HK-2 (cell line): ENCODE data around the gene UNC45A.

Experiments used
- DNase-seq: peaks from one replicate; pipeline ENCODE4 v3.0.0-alpha.2; 2018; ENCODE audit not compliant: unreplicated experiment

The UNC45A gene

DNA sequence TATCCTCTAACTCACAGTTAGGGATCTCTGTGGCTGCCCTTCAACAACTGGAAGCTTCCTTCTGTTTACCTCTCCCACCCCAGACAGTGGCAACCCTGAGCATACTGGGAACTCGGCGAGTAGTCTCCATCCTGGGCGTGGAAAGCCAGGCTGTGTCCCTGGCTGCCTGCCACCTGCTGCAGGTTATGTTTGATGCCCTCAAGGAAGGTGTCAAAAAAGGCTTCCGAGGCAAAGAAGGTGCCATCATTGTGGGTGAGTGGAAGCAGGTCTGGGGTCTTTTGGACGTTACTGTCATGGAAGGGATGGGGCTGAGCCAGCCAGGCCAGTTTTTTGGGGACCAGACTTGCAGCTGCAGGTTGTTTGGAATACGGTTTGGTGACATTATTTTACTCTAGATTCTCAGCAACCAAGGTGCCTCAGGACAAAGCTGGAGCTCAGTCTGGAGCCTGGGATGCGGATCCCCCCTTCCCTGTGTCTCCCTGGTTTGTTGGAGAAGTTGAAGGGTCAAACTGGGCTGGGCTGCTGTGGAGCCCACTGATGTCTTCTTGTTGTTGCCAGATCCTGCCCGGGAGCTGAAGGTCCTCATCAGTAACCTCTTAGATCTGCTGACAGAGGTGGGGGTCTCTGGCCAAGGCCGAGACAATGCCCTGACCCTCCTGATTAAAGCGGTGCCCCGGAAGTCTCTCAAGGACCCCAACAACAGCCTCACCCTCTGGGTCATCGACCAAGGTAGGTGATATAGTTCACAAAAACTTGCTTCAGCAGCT is 7.5 kb downstream of the UNC45A start:
- DNase-seq: no peak

DNA sequence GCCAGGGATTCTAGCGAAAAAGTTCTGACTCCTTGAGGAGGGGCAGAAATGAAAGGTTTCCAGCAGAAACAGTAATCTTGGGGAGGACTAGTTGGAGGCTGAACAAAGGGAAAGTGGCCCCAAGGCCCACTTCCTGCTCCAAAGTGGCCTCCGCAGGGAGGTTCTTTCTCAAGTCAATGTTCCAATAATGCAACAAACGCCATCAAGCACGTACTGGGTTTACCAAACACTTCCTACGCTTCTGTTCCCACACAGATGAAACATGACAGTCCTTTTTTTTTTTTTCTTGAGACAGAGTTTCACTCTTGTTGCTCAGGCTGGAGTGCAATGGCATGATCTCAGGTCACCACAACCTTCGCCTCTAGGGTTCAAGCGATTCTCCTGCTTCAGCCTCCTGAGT is 10.0 kb downstream of the UNC45A start:
- DNase-seq: no peak

DNA sequence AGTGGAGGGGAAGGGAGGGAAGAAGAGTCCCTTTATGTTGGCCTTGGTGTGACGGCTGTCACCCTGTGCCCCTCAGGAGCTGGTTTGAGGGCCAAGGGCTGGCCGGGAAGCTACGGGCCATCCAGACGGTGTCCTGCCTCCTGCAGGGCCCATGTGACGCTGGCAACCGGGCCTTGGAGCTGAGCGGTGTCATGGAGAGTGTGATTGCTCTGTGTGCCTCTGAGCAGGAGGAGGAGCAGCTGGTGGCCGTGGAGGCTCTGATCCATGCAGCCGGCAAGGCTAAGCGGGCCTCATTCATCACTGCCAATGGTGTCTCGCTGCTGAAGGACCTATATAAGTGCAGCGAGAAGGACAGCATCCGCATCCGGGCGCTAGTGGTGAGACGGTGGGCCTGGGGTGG is 11.5 kb downstream of the UNC45A start:
- no peak for DNase-seq

DNA sequence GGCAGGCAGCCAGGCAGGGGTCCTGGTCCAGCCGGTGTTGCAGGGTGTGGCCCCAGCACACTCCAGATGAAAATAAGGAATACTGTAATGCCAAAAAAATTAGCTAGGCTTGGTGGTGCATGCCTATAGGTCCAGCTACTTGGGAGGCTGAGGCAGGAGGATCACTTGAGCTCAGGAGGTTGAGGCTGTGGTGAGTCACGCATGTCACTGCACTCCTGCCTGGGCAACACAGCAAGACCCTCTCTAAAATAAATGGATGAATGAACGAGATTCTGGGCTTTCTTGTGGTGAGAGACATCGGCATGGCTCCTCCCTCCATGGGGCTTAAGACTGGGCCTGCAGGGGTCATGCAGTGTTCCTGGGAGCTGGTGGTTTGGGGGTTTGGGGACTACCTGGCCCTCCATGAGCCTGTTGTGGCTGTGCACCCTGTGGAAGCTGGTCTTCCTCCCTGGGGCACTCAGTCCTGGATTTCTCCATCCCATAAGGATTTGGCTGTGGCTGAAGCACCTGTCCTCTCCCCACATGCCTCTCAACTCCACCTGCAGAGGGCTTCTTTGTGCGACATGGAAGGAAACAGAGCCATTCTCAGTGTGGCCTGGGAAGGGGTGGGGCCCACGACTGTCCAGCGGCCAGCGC is 12.0 kb downstream of the UNC45A start:
- no peak for DNase-seq

DNA sequence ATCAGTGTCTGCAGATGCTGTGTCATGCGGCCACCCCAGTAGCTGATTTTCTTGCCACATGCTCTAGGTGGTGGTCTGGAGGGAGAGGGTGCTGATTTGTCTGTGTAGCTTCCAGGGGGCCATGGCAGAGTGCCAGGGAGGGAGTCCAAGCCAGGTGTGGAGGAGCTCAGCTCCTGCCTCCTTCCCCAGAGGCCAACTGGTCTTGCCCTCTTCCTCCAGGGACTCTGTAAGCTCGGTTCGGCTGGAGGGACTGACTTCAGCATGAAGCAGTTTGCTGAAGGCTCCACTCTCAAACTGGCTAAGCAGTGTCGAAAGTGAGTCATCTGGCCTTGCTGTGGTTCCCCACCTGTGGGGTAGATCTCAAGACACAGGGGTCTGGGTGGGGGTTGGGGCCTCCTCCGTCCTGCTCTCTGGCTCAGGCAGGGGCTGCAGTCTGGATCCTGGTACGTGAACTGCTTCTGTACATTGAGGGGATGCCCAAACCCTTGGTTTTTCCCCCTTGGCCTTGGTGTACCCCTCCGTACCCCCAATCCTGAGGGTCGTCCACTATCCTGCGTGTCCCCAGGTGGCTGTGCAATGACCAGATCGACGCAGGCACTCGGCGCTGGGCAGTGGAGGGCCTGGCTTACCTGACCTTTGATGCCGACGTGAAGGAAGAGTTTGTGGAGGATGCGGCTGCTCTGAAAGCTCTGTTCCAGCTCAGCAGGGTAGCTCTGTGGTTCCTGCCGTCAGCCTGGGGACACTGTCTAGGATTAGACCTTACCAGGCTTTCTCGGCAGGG is 12.7 kb downstream of the UNC45A start:
- DNase-seq: no peak

DNA sequence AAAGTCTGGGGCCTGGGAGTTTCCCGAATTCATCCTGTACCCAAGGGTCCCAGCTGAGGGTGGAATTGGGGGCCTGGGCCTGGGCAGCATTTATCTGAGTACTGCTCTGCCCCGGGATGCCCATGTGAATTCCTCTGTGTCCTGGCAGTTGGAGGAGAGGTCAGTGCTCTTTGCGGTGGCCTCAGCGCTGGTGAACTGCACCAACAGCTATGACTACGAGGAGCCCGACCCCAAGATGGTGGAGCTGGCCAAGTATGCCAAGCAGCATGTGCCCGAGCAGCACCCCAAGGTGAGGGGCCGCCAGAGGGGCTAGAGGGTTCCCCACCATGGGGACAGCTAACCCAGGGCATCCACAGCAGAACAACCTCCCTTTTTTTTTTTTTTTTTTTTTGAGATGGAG is 13.4 kb downstream of the UNC45A start:
- DNase-seq: no peak

DNA sequence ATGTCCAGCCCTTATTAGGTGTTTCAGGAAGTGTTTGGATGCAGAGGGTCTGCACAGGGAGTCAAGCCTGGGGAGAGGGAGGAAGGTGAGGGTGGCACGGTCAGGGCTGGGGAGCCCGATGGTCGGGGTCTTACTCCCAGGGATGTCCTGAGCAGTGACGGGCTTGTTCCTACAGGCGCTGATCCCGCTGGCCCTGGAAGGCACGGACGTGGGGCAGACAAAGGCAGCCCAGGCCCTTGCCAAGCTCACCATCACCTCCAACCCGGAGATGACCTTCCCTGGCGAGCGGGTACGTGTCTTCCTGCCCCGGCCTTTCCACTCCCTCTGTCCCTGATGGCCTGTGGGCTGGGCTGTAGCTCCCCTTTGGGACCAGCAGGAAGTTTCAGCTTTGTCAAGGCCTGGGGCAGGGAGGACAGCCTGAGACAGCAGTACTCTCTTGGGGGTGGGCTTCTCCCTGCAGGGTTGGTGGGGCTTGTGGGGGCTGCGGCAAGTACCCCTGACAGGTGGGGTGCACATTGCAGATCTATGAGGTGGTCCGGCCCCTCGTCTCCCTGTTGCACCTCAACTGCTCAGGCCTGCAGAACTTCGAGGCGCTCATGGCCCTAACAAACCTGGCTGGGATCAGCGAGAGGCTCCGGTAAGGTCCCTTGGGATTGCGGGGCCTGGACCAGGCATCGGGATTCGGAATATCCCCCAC is 15.0 kb downstream of the UNC45A start:
- no peak for DNase-seq

DNA sequence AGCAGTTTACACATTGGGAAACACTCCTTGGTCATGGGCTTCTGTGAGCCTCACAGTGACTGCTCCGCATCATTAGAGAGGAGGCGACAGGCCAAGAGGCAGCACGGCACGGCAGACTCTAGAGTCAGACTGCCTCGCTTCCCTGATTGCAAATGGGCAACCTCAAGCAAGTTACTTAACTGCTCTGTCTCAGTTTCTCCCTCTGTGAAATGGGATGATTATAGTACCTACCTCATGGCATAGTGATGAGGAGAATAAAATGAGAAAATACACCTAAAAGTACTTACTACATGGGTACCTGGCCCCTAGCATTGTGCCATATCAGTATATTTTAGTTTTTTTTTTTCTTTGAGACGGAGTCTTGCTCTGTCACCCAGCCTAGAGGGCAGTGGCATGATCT is 15.6 kb downstream of the UNC45A start:
- no peak for DNase-seq

DNA sequence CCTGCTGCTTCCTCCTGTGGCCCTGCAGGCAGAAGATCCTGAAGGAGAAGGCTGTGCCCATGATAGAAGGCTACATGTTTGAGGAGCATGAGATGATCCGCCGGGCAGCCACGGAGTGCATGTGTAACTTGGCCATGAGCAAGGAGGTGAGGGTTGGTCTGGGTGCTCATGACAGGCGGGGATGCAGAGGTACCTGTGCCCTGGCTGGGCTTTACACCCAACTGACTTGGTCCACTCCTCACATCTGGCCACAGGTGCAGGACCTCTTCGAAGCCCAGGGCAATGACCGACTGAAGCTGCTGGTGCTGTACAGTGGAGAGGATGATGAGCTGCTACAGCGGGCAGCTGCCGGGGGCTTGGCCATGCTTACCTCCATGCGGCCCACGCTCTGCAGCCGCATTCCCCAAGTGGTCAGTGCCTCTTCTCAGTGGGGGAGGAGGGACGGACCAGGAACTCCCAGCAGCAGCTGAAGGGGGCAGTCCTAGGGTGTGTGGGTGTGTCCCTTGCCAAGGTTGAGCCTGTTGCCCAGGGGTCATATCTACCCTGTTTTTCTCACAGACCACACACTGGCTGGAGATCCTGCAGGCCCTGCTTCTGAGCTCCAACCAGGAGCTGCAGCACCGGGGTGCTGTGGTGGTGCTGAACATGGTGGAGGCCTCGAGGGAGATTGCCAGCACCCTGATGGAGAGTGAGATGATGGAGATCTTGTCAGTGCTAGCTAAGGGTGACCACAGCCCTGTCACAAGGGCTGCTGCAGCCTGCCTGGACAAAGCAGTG is 18.0 kb downstream of the UNC45A start:
- DNase-seq: no peak

DNA sequence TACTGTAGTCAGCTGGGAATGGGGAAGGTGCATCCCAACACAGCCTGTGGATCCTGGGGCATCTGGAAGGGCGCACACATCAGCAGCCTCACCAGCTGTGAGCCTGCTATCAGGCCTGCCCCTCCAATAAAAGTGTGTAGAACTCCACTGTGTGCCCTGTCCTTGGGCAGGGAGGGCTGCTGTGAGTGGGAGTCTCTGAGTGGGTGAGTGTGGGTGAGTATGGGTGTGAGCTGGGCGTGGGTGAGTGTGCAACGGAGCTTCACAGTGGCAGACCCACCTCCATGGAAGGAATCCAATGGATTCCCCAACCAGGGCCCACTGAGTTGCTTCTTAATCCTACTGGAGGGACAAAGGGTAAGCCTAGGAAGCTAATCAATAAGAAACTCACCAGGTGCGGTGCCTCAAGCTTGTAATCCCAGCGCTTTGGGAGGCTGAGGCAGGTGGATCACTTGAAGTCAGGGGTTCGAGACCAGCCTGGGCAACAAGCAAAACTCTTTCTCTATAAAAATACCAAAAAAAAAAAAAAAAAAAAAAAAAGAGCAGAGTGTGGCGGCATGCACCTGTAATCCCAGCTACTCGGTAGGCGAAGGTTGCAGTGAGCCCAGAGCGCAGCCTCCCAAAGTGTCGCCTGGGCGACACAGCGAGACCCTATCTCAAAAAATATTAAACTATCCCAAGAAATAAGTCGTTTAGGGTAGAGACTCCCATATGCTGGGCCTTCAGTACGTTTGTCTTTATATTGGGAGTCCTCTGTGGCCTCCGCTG is 19.0 kb downstream of the UNC45A start:
- no peak for DNase-seq

DNA sequence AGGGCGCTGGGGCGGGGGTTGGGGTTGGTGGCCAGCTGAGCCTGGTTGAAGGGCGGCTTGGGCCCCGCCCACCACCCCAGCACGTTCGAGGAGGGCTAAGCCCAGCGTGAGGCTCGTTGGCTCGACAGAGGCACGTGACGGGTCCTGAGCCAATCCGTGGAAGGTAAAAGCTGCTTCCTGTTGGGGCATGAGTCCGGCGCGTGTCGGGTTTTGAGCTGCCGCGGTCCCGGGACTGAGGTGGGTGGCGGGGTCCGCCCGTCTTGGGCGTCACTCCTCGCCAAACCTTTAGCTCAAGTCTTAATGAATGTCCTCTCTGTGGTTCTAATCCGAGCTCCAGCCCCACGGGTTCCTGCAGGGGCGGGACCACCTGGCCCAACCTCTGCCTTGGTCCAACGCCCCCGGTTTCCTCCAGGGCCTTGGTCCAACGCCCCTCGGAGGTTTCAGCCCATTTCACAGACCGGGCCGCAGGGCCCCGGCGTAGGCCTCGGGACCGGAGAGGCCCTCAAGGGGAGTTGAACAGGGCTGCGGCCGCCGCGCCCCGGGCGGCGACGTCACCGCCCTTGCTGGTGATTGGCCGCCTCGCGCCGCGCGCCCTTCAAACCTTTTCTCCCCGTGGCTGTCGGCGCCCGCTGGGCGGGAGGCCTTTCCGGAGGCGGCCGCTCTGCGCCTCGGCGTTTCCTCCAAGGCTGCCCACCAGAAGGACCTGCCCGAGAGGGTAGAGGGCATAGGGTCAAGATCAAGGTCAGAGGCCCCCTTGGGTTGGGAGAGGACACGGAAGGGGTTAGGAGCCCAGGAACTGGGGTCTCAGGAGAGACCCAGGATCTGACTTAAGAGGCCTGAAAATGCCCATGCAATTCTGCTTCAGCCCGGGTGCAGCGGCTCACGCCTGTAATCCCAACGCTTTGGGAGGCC is 19.9 kb downstream of the UNC45A start, which contains the start of gene RCCD1:
TSS of gene RCCD1 (plus strand) at position 173 of the 912 bp plus-strand sequence. CDS start 1,851 bp downstream, outside the sequence.
- DNase-seq: peak; percentile 91

DNA sequence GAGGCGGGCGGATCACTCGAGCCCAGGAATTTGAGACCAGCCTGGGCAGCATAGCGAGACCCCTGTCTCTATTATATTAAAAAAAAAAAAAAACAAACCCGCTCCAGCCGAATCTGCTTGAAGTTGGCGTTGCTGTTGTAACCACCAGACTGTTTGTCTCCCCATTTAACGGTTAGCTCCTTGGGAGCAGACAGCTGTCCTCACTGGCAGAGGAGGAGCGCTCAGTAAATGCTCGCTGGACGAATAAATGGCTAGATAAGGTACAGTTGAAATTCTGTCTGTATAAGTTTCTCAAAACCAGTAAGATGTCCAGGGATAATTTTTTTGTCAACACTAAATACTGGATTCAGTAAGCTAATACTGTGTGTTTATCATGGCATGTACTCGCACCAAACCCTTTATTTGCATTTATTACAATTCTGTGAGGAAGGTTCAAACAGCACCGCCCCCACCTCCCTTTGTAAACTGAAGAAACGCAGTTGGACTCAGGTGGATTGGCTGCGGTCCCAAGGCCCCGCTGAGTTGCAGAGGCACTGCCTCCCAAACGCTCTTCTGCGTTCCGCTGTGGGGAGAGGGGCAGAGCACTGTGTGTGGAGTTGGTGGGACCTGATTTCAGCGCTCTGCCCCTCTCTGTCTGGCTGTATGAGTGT is 20.7 kb downstream of the UNC45A start:
- no peak for DNase-seq

DNA sequence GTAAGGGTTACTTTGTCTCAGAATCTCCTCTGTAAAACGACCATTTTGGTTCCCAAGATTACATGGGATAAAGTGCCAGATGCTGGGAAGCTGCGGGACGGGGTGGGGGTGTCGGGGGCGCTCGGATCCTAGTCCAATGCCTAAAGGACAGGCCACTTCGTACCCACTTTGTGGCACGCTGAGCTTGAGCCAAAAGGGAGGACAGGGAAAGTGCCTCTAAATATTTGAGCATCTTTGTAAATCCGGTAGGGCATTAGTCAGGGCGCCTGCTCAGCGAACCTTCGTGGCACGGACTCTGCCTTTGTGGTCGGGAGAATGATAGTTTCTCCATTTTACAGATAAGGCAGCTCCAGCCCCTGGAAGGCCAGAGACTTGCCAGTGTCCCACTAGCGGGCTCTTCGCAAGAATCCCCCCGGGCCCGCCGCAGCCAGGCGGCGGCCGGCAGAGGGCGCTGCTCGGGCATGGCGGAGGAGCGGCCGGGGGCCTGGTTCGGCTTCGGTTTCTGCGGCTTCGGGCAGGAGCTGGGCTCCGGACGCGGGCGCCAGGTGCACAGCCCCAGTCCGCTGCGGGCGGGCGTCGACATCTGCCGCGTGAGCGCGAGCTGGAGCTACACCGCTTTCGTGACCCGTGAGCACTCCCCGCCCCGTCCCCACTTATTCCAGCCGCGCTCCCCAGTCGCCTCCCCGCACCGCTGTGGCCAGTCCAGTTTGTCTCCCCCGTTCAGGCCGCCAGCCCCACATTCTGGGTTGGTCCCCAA is 21.4 kb downstream of the UNC45A start:
- DNase-seq: no peak

DNA sequence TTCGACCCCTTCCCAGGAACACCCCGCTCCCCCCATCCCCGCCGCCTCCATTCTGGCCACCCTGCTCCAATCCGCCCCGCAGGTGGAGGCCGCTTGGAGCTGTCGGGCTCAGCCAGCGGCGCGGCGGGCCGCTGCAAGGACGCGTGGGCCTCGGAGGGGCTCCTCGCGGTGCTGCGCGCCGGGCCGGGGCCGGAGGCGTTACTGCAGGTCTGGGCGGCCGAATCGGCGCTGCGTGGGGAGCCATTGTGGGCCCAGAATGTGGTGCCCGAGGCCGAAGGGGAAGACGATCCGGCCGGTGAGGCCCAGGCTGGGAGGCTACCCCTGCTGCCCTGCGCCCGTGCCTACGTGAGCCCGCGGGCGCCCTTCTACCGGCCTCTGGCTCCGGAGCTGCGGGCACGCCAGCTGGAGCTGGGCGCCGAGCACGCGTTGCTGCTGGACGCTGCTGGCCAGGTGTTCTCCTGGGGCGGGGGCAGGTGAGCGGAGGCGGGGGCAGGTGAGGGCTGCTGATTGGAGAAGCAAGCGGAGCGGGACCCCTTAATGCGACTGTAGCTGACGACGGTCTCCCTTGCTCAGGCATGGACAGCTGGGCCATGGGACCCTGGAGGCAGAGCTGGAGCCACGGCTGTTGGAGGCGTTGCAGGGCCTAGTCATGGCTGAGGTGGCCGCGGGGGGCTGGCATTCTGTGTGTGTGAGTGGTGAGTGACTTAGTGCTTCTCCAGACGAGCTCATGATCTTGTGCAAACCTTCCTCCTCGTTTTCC is 22.1 kb downstream of the UNC45A start:
- no peak for DNase-seq

DNA sequence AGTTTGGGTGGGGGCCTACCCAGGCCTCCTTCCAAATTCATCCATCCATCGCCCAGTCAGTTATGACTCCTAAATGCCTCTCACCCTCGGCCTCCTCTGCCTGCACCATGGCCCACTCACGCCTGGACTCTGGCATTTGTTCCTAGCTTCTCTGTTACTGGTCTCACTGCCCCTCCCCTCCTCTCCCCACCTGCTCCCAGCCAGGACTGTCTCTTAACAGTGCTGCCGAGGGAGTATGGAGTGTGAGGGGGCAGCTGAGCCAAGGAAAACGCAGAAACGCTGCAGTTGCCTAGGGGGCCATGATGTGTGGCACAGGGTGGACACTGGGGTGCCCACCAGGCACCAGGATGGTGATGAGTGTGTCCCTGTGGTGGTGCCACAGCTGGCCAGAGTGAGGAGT is 22.7 kb downstream of the UNC45A start:
- DNase-seq: no peak

DNA sequence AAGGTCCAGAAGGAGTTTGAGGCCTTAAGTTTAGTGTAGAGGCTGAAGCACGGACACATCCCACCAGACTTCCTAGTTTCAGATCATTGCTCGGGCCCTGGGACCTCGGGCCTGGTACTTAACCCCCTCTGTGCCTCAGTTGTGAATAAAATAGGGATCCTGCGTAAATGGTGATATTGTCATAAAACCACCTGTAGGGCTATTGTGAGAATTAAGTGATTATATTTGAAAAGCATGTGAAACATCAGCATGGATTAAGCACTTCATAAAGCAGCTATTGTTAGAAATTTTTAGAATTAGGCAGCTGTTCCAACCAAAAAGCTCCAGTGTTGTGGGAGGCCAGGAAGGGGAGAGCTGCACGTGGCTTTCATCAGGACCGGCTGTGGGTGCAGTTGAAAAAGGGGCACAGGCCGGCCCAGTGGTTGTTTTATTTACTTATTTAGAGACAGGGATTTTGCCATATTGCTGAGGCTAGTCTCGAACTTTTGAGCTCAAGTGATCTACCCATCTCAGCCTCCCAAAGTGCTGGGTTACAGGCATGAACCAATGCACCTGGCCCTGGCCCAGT is 24.0 kb downstream of the UNC45A start:
- no peak for DNase-seq

DNA sequence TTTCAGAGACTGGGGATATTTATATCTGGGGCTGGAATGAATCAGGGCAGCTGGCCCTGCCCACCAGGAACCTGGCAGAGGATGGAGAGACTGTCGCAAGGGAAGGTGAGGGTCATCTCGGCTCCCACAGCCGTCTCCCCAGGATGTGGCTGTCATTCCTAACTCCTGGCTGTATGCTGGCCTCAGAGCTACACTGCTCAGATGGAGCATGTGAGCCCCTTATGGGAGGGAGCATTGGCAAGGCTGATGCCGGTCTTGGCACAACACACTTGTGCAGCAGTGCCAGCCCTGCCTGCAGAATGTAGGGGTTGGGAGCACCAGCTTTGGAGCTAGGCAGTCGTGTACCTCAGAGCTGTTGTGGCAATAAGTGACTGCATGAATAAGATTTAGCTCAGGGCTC is 24.8 kb downstream of the UNC45A start:
- no peak for DNase-seq
